ENCODE data around the gene MTX2. TPM values are rescaled to one million over a fixed set of nuclear protein-coding genes. Genes with fewer than 3 reads are reported as not detected.

The MTX2 gene
- total RNA-seq, 8 experiments from 2014 or later: 46.0 to 69.5 (median 59.2) TPM

- Histone ChIP-seq H3K27ac (peak overlapping the region in 1 of 2 donors; percentile 87), H3K4me1 (replicated peaks in 1 of 2) (peaks cover 7 to 11% of the 10 kb centered on the region in 2 donors), H3K4me3 (peak overlapping the region; percentile 58 to 89 (median 66))
- 41 to 100% (median 64%) methylated on average over 3 to 18 of the region's 18 CpGs for WGBS, 10 experiments
- no peak for ATAC-seq (replicated peaks in 6 of 8)
- in situ Hi-C loops (cut with MboI; ENCODE audit: low pct_unique_long_range_greater_than_20kb in 2 of 9, low sequenced_read_pairs in 9 of 9, unreplicated experiment in 9 of 9): no loop called here
Measured at GRCh38 chr2:176270100-176270750, 983 bp downstream of the MTX2 start.

- peaks cover 7 to 11% of the 10 kb centered on the region in 2 donors for H3K4me1 ChIP-seq (replicated peaks in 1 of 2)
- H3K27ac ChIP-seq: no peak overlapping the region
- H3K4me3 ChIP-seq: no peak overlapping the region
- ATAC-seq (replicated peaks in 6 of 8): peak in 3 of 8 experiments; percentile 54 to 65 (median 61)
- 68 to 100% (median 80%) methylated on average over 1 to 4 of the region's 4 CpGs; no CpG with 5 or more reads in 1 of the 10 experiments for WGBS, 10 experiments
- in situ Hi-C loops (cut with MboI; ENCODE audit: low pct_unique_long_range_greater_than_20kb in 2 of 9, low sequenced_read_pairs in 9 of 9, unreplicated experiment in 9 of 9): no loop called here
Measured at GRCh38 chr2:176272870-176273459, 3.7 kb downstream of the MTX2 start.

GRCh38 chr2:176278927-176279326 is 9.7 kb downstream of the MTX2 start:
- in situ Hi-C loops (cut with MboI; ENCODE audit: low pct_unique_long_range_greater_than_20kb in 2 of 9, low sequenced_read_pairs in 9 of 9, unreplicated experiment in 9 of 9): no loop called here
- no peak overlapping the region for H3K27ac ChIP-seq
- 83 to 100% (median 100%) methylated on average over 1 of the region's 1 CpG; no CpG with 5 or more reads in 1 of the 10 experiments for WGBS, 10 experiments
- no peaks in the 10 kb centered on the region for H3K4me1 ChIP-seq (replicated peaks in 1 of 2)
- no peak for ATAC-seq (replicated peaks in 6 of 8)
- no peak overlapping the region for H3K4me3 ChIP-seq

GRCh38 chr2:176280156-176280555 is 10.9 kb downstream of the MTX2 start:
- WGBS, 10 experiments: 59 to 100% (median 91%) methylated on average over 2 to 3 of the region's 3 CpGs
- in situ Hi-C loops (cut with MboI; ENCODE audit: low pct_unique_long_range_greater_than_20kb in 2 of 9, low sequenced_read_pairs in 9 of 9, unreplicated experiment in 9 of 9): no loop called here
- no peak for ATAC-seq (replicated peaks in 6 of 8)
- Histone ChIP-seq H3K27ac (no peak overlapping the region), H3K4me3 (no peak overlapping the region), H3K4me1 (replicated peaks in 1 of 2) (no peaks in the 10 kb centered on the region)

GRCh38 chr2:176280867-176281658 is 11.8 kb downstream of the MTX2 start:
- no peak overlapping the region for H3K4me3 ChIP-seq
- in situ Hi-C loops (cut with MboI; ENCODE audit: low pct_unique_long_range_greater_than_20kb in 2 of 9, low sequenced_read_pairs in 9 of 9, unreplicated experiment in 9 of 9): no loop called here
- no peaks in the 10 kb centered on the region for H3K4me1 ChIP-seq (replicated peaks in 1 of 2)
- H3K27ac ChIP-seq: no peak overlapping the region
- ATAC-seq (replicated peaks in 6 of 8): peak in 3 of 8 experiments; percentile 19 to 74 (median 65)
- 92 to 100% (median 100%) methylated on average over 1 to 3 of the region's 3 CpGs; no CpG with 5 or more reads in 3 of the 10 experiments for WGBS, 10 experiments

- no peak overlapping the region for H3K27ac ChIP-seq
- WGBS, 10 experiments: 67 to 100% (median 92%) methylated on average over 1 of the region's 1 CpG; no CpG with 5 or more reads in 3 of the 10 experiments
- no peak for ATAC-seq (replicated peaks in 6 of 8)
- in situ Hi-C loops (cut with MboI; ENCODE audit: low pct_unique_long_range_greater_than_20kb in 2 of 9, low sequenced_read_pairs in 9 of 9, unreplicated experiment in 9 of 9): no loop called here
- no peak overlapping the region for H3K4me3 ChIP-seq
- H3K4me1 ChIP-seq (replicated peaks in 1 of 2): no peaks in the 10 kb centered on the region
Measured at GRCh38 chr2:176283291-176284068, 14.2 kb downstream of the MTX2 start.

GRCh38 chr2:176284461-176285049 is 15.3 kb downstream of the MTX2 start:
- WGBS, 10 experiments: 0 to 100% (median 80%) methylated on average over 1 of the region's 1 CpG; no CpG with 5 or more reads in 1 of the 10 experiments
- Histone ChIP-seq H3K27ac (no peak overlapping the region), H3K4me3 (no peak overlapping the region), H3K4me1 (replicated peaks in 1 of 2) (no peaks in the 10 kb centered on the region)
- ATAC-seq (replicated peaks in 6 of 8): no peak
- in situ Hi-C loops (cut with MboI; ENCODE audit: low pct_unique_long_range_greater_than_20kb in 2 of 9, low sequenced_read_pairs in 9 of 9, unreplicated experiment in 9 of 9): no loop called here

GRCh38 chr2:176285321-176285720 is 16.1 kb downstream of the MTX2 start:
- no peaks in the 10 kb centered on the region for H3K4me1 ChIP-seq (replicated peaks in 1 of 2)
- in situ Hi-C loops (cut with MboI; ENCODE audit: low pct_unique_long_range_greater_than_20kb in 2 of 9, low sequenced_read_pairs in 9 of 9, unreplicated experiment in 9 of 9): no loop called here
- peak in 3 of 8 experiments; percentile 45 to 87 (median 85) for ATAC-seq (replicated peaks in 6 of 8)
- H3K27ac ChIP-seq: no peak overlapping the region
- H3K4me3 ChIP-seq: no peak overlapping the region

GRCh38 chr2:176291335-176291734 is 22.1 kb downstream of the MTX2 start:
- in situ Hi-C loops (cut with MboI; ENCODE audit: low pct_unique_long_range_greater_than_20kb in 2 of 9, low sequenced_read_pairs in 9 of 9, unreplicated experiment in 9 of 9): no loop called here
- no peak for ATAC-seq (replicated peaks in 6 of 8)
- peaks cover 7 to 9% of the 10 kb centered on the region in 2 donors for H3K4me1 ChIP-seq (replicated peaks in 1 of 2)
- H3K4me3 ChIP-seq: no peak overlapping the region
- H3K27ac ChIP-seq: no peak overlapping the region
- WGBS, 10 experiments: 50 to 100% (median 92%) methylated on average over 2 to 4 of the region's 4 CpGs; no CpG with 5 or more reads in 1 of the 10 experiments

- in situ Hi-C loops (cut with MboI; ENCODE audit: low pct_unique_long_range_greater_than_20kb in 2 of 9, low sequenced_read_pairs in 9 of 9, unreplicated experiment in 9 of 9): no loop called here
- Histone ChIP-seq H3K4me3 (no peak overlapping the region), H3K27ac (no peak overlapping the region), H3K4me1 (replicated peaks in 1 of 2) (peaks cover 13 to 14% of the 10 kb centered on the region in 2 donors)
- no peak for ATAC-seq (replicated peaks in 6 of 8)
Measured at GRCh38 chr2:176291809-176292283, 22.6 kb downstream of the MTX2 start.

GRCh38 chr2:176292608-176293007 is 23.4 kb downstream of the MTX2 start:
- no peak overlapping the region for H3K4me3 ChIP-seq
- WGBS, 10 experiments: 86 to 100% (median 96%) methylated on average over 2 of the region's 2 CpGs
- H3K4me1 ChIP-seq (replicated peaks in 1 of 2): peaks cover 15 to 17% of the 10 kb centered on the region in 2 donors
- ATAC-seq (replicated peaks in 6 of 8): no peak
- in situ Hi-C loops (cut with MboI; ENCODE audit: low pct_unique_long_range_greater_than_20kb in 2 of 9, low sequenced_read_pairs in 9 of 9, unreplicated experiment in 9 of 9): no loop called here
- H3K27ac ChIP-seq: no peak overlapping the region

- 40 to 100% (median 81%) methylated on average over 1 to 3 of the region's 3 CpGs; no CpG with 5 or more reads in 4 of the 10 experiments for WGBS, 10 experiments
- Histone ChIP-seq H3K27ac (no peak overlapping the region), H3K4me3 (no peak overlapping the region), H3K4me1 (replicated peaks in 1 of 2) (peaks cover 15 to 17% of the 10 kb centered on the region in 2 donors)
- in situ Hi-C loops (cut with MboI; ENCODE audit: low pct_unique_long_range_greater_than_20kb in 2 of 9, low sequenced_read_pairs in 9 of 9, unreplicated experiment in 9 of 9): no loop called here
- ATAC-seq (replicated peaks in 6 of 8): no peak
Measured at GRCh38 chr2:176293334-176293733, 24.1 kb downstream of the MTX2 start.

Measured in motor neuron (in vitro differentiated cells).